Measurements from ENCODE around the gene CACNA2D4.

The CACNA2D4 gene

DNA sequence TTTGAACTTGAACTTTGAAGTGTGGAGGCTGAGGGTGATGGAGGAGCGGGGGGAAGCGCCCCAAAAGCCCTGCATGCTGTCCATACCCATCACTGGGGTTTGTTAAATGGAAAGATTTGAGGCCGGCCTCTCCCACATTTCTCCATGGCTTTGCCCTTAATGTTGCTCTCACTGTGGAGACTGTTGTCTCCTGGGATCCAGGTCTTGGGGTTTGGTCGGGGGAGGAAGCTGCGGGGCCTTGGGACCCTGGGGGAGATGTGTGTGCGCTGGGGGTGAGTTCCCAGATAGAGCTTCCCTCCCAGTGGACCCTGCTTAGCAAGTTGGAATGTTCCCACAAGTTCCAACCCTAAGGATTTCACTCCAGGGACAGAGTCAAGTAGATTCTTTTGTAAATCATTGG is 126.0 kb downstream of the CACNA2D4 start:
- no peaks in the 10 kb centered on the region for H3K27me3 ChIP-seq (replicated peaks; ENCODE audit: control insufficient read depth, insufficient read depth, low read length)
- DNase-seq (ENCODE audit: low read depth) = no peak
- H3K9me3 ChIP-seq (ENCODE audit: control insufficient read depth, low read length) = no peaks in the 10 kb centered on the region

GRCh38 chr12:1791104-1791841 is 127.2 kb downstream of the CACNA2D4 start:
- no peaks in the 10 kb centered on the region for H3K27me3 ChIP-seq (replicated peaks; ENCODE audit: control insufficient read depth, insufficient read depth, low read length)
- H3K4me3 ChIP-seq (ENCODE audit: low read length) = no peak overlapping the region
- H3K9ac ChIP-seq (ENCODE audit: low read length) = no peak overlapping the region
- DNase-seq (ENCODE audit: low read depth) = peak; percentile 85
- H3K4me1 ChIP-seq (ENCODE audit: control insufficient read depth, insufficient read depth, low read length) = peaks cover 22% of the 10 kb centered on the region
- H3K36me3 ChIP-seq (ENCODE audit: control insufficient read depth, insufficient read depth, low read length, severe bottlenecking) = peaks cover 21% of the 10 kb centered on the region
- no peaks in the 10 kb centered on the region for H3K9me3 ChIP-seq (ENCODE audit: control insufficient read depth, low read length)

More for the DNA sequence above, 126.0 kb downstream of the CACNA2D4 start:
- Histone ChIP-seq H3K4me3 (ENCODE audit: low read length) (no peak overlapping the region), H3K4me1 (ENCODE audit: control insufficient read depth, insufficient read depth, low read length) (peaks cover 26% of the 10 kb centered on the region), H3K36me3 (ENCODE audit: control insufficient read depth, insufficient read depth, low read length, severe bottlenecking) (peaks cover 10% of the 10 kb centered on the region), H3K9ac (ENCODE audit: low read length) (no peak overlapping the region)

- Histone ChIP-seq H3K4me1 (ENCODE audit: control insufficient read depth, insufficient read depth, low read length) (peaks cover 20% of the 10 kb centered on the region), H3K9ac (ENCODE audit: low read length) (no peak overlapping the region), H3K27me3 (replicated peaks; ENCODE audit: control insufficient read depth, insufficient read depth, low read length) (no peaks in the 10 kb centered on the region), H3K36me3 (ENCODE audit: control insufficient read depth, insufficient read depth, low read length, severe bottlenecking) (peaks cover 30% of the 10 kb centered on the region), H3K9me3 (ENCODE audit: control insufficient read depth, low read length) (no peaks in the 10 kb centered on the region), H3K4me3 (ENCODE audit: low read length) (no peak overlapping the region)
- DNase-seq (ENCODE audit: low read depth) = no peak
Measured at GRCh38 chr12:1790444-1790843, 128.0 kb downstream of the CACNA2D4 start.

DNA sequence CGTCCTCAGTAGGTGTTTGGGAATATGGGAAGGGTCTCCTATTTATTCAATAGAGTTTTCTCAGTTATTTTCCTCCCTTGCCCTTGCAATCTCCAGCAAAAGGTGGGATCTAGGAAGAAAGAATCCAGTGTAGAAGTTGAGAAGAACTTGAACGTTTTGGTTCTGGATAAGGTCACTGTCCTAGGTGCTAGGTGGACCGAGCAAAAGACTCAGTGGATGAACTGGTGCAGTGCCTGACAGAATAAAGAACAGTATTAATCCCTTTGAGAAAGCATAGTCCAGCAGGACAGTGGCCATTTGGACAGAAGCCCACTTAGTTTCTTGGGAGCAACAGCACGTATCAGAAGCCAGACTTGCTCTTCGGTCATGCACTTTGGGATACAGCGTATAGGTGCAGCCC is 130.7 kb downstream of the CACNA2D4 start:
- DNase-seq (ENCODE audit: low read depth) = no peak
- Histone ChIP-seq H3K4me3 (ENCODE audit: low read length) (no peak overlapping the region), H3K36me3 (ENCODE audit: control insufficient read depth, insufficient read depth, low read length, severe bottlenecking) (peaks cover 46% of the 10 kb centered on the region), H3K4me1 (ENCODE audit: control insufficient read depth, insufficient read depth, low read length) (peaks cover 40% of the 10 kb centered on the region), H3K27me3 (replicated peaks; ENCODE audit: control insufficient read depth, insufficient read depth, low read length) (no peaks in the 10 kb centered on the region), H3K9ac (ENCODE audit: low read length) (no peak overlapping the region), H3K9me3 (ENCODE audit: control insufficient read depth, low read length) (no peaks in the 10 kb centered on the region)

DNA sequence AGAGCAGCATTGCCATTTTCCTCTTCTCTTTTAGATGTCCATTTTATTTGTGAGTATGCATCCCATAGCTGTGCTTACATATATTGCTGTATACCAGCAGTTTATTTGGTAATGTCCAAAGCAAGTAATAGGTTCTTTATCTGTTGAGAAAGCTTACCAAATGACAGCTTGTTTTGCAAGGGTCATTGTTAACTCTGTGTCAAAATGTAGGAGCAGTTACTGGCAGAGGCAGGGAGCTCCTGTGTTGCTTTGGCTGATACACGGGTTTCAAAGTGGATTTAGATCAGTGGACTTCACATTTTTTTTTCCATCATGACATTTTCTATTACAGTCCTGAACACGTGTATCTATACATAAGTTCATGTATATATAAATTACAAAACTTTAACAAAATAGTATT is 136.2 kb downstream of the CACNA2D4 start:
- peak overlapping the region; percentile 37 for H3K9ac ChIP-seq (ENCODE audit: low read length)
- H3K4me3 ChIP-seq (ENCODE audit: low read length) = no peak overlapping the region
- no peak for DNase-seq (ENCODE audit: low read depth)
- no peaks in the 10 kb centered on the region for H3K9me3 ChIP-seq (ENCODE audit: control insufficient read depth, low read length)
- peaks cover 80% of the 10 kb centered on the region for H3K4me1 ChIP-seq (ENCODE audit: control insufficient read depth, insufficient read depth, low read length)
- H3K36me3 ChIP-seq (ENCODE audit: control insufficient read depth, insufficient read depth, low read length, severe bottlenecking) = peaks cover 47% of the 10 kb centered on the region
- no peaks in the 10 kb centered on the region for H3K27me3 ChIP-seq (replicated peaks; ENCODE audit: control insufficient read depth, insufficient read depth, low read length)

GRCh38 chr12:1781772-1782171 is 136.7 kb downstream of the CACNA2D4 start:
- Histone ChIP-seq H3K9ac (ENCODE audit: low read length) (peak overlapping the region; percentile 0), H3K4me1 (ENCODE audit: control insufficient read depth, insufficient read depth, low read length) (peaks cover 84% of the 10 kb centered on the region), H3K27me3 (replicated peaks; ENCODE audit: control insufficient read depth, insufficient read depth, low read length) (no peaks in the 10 kb centered on the region), H3K4me3 (ENCODE audit: low read length) (no peak overlapping the region), H3K36me3 (ENCODE audit: control insufficient read depth, insufficient read depth, low read length, severe bottlenecking) (peaks cover 42% of the 10 kb centered on the region), H3K9me3 (ENCODE audit: control insufficient read depth, low read length) (no peaks in the 10 kb centered on the region)
- peak; percentile 51 for DNase-seq (ENCODE audit: low read depth)

DNA sequence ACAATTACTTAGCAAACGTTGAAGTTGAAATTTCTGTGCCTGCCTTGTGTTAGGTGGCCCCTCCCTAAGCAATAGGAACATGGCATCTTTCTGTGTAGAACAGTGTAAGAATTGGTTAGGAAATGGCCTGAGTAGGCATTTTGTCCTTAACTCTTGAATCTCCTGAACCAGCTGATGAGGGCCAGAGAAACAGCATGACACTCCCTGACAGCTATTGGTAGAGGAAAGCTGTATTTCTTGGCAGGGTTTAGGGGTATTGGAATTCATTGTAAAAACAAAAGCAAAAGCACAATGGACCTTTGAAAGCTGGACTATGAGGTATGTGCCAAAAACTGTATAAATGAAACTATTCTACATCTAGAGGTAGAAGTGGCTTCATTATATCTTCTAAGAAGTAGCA is 138.7 kb downstream of the CACNA2D4 start:
- DNase-seq (ENCODE audit: low read depth) = peak; percentile 78
- Histone ChIP-seq H3K4me3 (ENCODE audit: low read length) (peak overlapping the region; percentile 31), H3K9me3 (ENCODE audit: control insufficient read depth, low read length) (no peaks in the 10 kb centered on the region), H3K27me3 (replicated peaks; ENCODE audit: control insufficient read depth, insufficient read depth, low read length) (no peaks in the 10 kb centered on the region), H3K9ac (ENCODE audit: low read length) (peak overlapping the region; percentile 44), H3K36me3 (ENCODE audit: control insufficient read depth, insufficient read depth, low read length, severe bottlenecking) (peaks cover 22% of the 10 kb centered on the region), H3K4me1 (ENCODE audit: control insufficient read depth, insufficient read depth, low read length) (peaks cover 94% of the 10 kb centered on the region)

GRCh38 chr12:1778911-1779310 is 139.5 kb downstream of the CACNA2D4 start:
- Histone ChIP-seq H3K36me3 (ENCODE audit: control insufficient read depth, insufficient read depth, low read length, severe bottlenecking) (peaks cover 17% of the 10 kb centered on the region), H3K4me3 (ENCODE audit: low read length) (peak overlapping the region; percentile 31), H3K9ac (ENCODE audit: low read length) (peak overlapping the region; percentile 44), H3K27me3 (replicated peaks; ENCODE audit: control insufficient read depth, insufficient read depth, low read length) (no peaks in the 10 kb centered on the region), H3K9me3 (ENCODE audit: control insufficient read depth, low read length) (no peaks in the 10 kb centered on the region), H3K4me1 (ENCODE audit: control insufficient read depth, insufficient read depth, low read length) (peaks cover 92% of the 10 kb centered on the region)
- DNase-seq (ENCODE audit: low read depth) = no peak

DNA sequence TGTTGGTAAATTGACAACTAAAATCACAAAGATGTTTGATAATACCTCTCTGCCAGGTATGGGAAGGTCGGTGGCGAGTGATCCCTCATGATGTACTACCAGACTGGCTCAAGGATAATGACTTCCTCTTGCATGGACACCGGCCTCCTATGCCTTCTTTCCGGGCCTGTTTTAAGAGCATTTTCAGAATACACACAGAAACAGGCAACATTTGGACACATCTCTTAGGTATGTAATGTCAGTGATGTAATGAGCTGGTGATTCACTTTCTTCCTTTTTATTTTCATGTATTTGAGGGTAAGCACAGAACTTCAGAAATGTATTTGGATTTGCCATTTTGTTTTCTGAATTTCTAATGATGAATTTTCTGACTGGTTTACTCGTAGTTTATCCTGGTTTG is 140.7 kb downstream of the CACNA2D4 start:
- DNase-seq (ENCODE audit: low read depth) = peak; percentile 78
- peaks cover 95% of the 10 kb centered on the region for H3K4me1 ChIP-seq (ENCODE audit: control insufficient read depth, insufficient read depth, low read length)
- H3K9ac ChIP-seq (ENCODE audit: low read length) = no peak overlapping the region
- H3K9me3 ChIP-seq (ENCODE audit: control insufficient read depth, low read length) = no peaks in the 10 kb centered on the region
- H3K4me3 ChIP-seq (ENCODE audit: low read length) = no peak overlapping the region
- H3K36me3 ChIP-seq (ENCODE audit: control insufficient read depth, insufficient read depth, low read length, severe bottlenecking) = peaks cover 21% of the 10 kb centered on the region
- no peaks in the 10 kb centered on the region for H3K27me3 ChIP-seq (replicated peaks; ENCODE audit: control insufficient read depth, insufficient read depth, low read length)

DNA sequence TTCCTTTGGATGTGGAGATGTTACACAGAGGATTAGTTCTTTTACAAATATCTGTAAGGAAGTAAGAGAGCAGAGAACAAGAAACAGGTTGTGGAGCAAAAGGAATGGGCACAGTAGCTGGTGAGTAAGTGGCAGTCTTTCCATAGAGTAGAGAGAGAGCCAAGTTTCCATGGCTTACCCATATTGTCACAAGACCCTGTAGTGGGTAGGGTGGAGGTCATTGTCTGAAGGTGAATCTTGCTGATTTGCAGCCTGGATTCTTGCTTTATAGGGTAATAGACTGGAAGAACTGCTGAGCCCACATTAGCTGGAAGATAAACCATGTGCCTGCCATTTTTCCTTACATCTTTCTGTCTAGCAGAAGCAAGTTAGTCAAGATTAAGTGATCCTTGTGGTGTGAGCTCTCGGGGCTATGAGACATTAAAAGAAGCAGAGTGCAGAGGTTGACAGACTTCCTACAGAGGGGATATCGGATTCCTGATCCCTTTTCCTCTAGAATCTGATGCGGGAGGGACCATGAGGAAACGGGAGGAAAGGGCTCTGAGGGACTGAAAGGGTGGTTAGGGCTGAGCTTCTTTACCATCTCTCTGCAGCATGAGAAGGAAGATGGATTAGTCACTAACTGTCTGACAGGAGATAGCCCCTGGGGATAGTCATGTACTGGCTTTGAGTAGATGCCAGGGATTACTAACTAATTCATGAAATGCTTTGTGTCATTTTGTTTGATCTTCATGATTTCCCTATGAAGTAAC is 142.1 kb downstream of the CACNA2D4 start:
- Histone ChIP-seq H3K9me3 (ENCODE audit: control insufficient read depth, low read length) (no peaks in the 10 kb centered on the region), H3K9ac (ENCODE audit: low read length) (no peak overlapping the region), H3K27me3 (replicated peaks; ENCODE audit: control insufficient read depth, insufficient read depth, low read length) (no peaks in the 10 kb centered on the region), H3K4me1 (ENCODE audit: control insufficient read depth, insufficient read depth, low read length) (peaks cover 84% of the 10 kb centered on the region), H3K4me3 (ENCODE audit: low read length) (no peak overlapping the region), H3K36me3 (ENCODE audit: control insufficient read depth, insufficient read depth, low read length, severe bottlenecking) (peaks cover 19% of the 10 kb centered on the region)
- DNase-seq (ENCODE audit: low read depth) = peak; percentile 77

DNA sequence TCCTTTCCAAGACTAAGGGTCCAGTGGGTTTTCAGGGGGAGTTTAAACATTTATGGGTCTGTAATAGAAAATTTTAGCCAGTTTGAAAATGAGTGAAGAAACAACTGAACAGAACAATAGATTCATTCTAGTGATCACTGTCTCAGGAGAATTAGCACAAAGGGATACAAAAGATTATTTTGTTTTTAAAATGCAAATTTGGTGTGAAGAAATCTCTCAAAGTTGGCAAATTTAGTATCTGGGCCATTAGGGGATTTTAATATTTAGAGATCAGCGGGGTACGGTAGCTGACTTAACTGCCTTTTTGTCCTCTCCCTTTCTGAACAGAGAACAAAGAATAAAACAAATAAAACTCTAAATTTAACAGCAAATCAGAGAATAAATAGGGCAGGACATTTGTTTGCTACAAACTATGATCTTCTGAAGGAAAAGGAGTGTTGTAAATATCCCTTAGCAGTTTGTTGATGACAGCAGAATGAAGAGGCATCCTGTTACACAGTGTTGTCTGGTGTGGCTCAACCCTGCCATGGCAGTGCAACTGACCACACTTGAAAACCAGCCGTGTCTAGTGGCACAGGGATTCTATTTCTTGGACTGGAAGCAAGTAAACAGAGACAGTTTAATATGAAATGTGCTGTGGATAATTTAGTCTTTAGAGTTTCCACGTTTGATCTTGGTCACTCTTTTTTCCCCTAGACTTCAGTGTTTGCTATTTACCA is 144.4 kb downstream of the CACNA2D4 start:
- DNase-seq (ENCODE audit: low read depth) = peak; percentile 46
- Histone ChIP-seq H3K9ac (ENCODE audit: low read length) (no peak overlapping the region), H3K9me3 (ENCODE audit: control insufficient read depth, low read length) (no peaks in the 10 kb centered on the region), H3K36me3 (ENCODE audit: control insufficient read depth, insufficient read depth, low read length, severe bottlenecking) (peaks cover 19% of the 10 kb centered on the region), H3K4me1 (ENCODE audit: control insufficient read depth, insufficient read depth, low read length) (peaks cover 68% of the 10 kb centered on the region), H3K27me3 (replicated peaks; ENCODE audit: control insufficient read depth, insufficient read depth, low read length) (no peaks in the 10 kb centered on the region), H3K4me3 (ENCODE audit: low read length) (no peak overlapping the region)
